GM19328 (cell line): ENCODE data around the gene CNTFR.

Experiments used
- ATAC-seq: cut with Tn5 transposase; IDR thresholded peaks from one replicate; pipeline ENCODE4 v1.9.1; 2021; ENCODE audit warnings: mild to moderate bottlenecking, moderate library complexity; ENCODE audit not compliant: unreplicated experiment

The CNTFR gene

DNA sequence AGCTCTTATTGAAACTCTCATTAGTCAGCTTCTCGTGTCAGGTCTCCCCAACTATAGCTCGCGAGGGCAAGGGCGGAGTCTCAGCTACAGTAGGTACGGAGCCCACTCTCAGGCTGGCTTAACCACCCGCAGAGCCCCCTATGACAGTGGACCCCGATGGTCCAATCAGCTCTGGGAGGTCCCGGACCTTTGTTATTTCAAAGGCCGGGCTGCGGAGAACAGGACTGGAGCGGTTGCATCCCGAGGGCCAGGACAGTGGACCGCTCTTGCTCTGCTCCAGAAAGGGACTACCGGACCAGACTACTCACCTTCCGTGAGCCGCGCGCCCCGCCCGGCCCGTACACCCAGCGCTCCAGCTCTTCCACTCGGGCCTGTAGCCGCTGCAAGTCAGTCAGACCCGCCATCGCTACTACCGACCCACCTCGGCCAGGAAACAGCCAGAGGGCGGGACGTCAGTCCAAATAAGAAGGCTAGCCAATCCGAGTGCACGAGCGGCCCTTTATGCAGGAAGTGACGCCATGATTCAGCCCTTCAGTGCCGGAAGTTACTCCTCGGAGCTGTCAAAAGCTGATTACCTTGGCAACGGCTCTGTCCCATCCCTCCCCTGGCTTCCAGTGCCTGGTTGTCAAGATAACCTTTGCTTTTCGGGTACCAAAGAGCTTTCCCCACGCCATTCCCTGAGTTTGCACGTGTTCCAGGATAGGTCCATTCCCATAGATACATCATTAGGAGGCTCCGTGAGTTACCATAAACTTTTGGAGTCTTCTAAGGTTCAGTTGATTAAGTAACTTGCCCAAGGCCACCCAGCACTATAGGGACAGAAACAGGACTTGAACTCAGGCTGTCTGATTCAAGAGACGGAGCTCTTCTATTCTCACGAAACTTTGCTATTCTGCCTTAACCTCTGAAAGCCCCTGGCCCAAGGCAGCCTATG is 30.8 kb upstream of the CNTFR start, which contains the start of gene DCTN3:
DCTN3 (minus strand) TSS at position 435 of the 934 bp plus-strand sequence; CDS start at position 404, 31 bp downstream.
- peak; percentile 96 for ATAC-seq

DNA sequence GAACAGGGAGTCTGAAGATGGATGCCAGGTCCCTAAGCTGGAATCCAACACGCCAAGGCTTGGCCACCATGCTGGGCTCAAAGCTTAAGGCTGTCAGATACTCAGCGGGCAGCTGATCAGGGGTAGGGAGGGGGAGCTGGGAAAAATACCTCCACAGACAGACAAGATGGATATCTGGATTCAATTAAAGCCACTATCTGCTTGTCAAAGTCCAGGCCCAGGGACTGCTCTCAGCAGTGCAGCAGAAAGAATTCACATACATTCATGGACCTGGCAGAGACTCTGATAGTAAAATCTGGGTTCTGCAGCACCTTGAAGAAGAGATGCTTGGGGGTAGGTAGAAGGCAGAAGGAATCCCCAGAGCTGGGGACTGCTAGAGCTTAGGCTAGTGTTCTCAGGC is 25.6 kb upstream of the CNTFR start:
- no peak for ATAC-seq

DNA sequence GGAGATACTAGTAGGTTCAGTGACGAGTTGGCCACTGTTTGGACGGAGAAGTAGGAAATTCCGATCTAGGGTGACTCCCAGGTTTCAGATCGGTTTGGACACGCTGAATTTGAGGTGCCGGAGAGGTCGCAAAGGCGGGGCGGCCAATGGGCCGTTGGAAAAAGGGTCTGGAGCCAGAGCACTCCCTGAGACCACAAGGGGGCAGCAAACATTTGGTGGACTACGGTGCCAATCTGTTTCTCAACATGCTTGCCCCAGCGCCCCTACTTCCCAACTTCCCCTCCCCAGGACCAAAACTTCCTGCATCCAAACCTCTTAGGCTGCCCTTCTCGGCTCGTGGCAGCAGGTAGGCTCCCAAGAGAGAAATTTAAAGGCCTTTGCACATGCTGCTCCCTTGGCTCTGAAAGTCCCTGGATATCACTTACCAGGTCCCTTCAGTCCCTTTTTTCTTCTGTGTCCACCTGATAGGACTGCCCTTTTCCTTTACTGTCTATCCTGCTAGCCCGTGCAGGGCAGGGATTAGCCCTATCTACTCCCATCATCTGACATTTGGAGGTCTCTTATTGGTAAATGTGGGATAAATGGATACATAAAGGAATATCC is 23.4 kb upstream of the CNTFR start:
- no peak for ATAC-seq

DNA sequence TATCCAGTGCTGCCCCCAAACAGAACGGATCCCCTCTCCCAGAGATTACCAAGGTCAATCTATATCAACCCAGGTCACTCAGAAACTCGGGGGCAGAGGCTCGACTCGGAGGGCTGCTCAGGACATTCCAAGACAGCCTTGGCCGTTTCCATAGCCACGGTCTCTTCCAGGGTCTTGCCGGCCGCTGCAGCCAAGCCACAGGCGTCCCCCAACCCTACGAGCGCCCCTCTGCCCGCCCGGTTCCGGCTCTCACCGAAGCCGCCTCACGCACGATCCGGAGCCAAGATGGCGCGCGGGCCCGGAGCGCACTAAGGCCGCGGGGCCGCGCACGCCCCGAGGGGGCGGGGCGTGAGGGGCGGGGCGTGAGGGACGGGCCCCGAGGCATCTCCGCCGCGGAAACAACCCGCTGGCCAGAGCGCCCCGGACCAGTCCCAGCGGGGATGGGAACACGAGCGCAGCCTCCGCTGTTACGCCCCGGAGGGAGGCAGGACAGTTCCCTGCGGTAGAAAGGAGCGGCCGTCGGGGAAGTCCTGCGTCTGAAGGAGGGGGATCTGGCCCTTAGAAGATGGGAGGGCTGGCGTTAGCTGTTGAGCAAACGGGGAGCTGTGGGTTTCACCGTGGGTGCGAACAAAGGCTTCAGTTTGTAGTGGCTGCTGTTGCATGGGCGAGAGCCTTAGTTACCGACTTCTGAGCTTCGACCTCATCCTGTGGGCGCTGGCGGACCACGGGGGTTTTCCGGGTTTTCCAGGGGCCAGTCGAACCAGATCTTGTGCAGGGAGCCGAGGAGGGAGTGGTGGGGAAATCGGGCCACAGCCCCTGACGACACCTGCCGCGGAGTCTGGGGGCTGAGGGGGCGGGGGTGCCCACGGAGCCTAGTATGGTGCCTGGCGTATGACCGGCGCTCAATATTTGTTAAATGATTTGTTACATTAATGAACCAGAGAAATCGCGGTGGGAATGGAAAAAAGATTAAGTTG is 22.6 kb upstream of the CNTFR start, which contains the start of gene RPP25L:
RPP25L (minus strand) TSS at position 287 of the 977 bp plus-strand sequence. CDS start 801 bp downstream, outside the sequence.
- peak; percentile 74 for ATAC-seq

DNA sequence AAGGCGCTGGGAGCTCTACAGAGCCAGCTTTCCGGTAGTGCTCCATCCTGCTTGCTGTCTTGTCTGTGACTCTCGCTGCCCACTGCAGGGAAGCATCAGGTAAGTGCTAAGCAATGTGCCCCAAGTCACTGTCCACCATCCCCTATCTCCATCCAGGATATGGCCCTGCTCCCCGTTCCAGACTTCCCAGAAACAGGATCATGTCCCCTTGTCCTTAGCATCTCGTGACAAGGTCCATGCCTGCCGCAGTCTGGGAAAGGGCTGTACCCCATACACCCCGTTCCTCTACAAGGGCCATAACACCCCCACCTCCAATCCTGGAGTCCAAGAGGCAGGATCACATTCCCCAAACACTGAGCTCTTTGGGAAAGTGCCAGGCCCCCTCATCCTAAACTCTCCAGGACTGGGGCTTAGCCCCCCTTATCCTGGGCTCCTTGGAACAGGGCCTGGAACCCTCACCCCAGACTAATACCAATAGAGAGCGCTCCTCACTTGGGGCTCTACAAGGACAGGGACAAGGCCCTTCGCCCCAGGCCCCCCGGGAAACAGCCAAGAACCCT is 21.8 kb upstream of the CNTFR start:
- ATAC-seq: no peak

DNA sequence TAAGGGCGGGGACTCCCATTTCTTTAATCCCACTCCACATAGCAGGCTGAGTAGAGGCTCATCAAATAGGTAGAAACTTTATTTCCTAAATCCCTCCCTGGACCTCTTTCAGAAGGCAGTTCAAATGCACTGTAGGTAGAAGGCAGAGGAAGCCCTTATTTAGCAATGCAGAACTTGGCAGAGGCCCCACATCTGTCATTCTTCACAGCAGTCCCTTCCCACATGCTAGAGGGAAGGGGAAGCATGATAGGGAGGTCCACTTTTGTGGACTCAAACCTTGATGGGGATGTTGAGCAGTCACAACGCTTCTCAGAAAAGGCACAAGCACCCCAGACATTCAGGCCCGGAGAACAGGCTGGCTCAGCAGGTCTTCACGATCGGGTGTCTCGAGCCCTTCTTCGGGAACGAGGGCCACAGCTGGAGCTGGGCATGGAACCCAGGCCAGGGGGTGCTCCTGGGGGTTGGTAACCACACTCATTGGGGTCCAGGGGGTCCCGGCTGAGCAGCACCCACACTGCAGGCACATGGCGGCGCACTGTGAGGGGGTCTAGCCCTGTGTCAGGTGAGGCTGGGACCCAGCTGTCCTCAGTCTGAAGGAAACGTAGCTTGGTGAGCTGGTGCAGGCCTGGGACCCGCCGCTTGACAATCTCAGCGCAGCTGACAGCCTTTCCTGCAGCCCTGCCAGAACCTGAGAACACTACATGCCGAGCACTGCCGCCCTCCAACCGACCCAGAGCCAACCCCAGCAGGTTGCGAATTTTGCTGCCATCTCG is 21.1 kb upstream of the CNTFR start:
- no peak for ATAC-seq

DNA sequence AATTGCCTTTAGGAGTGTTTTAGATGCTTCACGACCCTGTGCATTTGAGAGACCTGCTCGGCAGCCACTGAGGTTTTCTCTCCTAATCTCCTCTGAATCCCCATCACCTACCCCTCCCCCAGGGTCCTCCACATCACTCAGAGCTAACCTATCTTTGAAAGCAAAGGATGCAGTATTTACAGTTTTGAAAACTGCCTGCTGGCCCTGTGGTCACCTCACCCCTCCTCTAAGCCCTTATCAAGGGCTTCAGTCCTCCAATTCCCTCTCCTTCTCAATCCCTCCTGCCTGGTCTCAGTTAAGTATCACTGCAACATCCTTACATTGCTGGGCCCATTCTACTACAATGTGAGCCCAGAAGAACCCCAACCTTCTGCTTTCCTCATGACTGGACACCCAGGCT is 17.8 kb upstream of the CNTFR start:
- no peak for ATAC-seq

DNA sequence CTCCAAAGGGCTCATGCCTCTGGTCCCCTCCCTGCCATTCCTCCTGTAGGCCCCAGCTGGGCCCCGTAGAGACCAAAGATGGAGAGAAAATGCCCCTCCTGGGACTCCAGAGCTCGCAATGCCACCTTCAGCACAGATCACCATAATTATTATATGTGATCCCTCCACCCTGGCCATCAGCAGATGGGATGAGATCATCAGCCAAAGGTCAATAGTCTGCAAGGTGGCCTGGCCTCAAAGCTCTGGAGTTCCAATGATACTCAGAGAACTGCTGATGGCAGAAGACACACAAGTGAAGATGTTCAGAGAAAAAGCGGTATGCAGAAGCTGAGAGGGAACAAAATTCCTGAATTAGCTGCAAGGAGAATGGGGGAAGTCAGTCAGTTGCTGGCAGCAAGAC is 17.4 kb upstream of the CNTFR start:
- no peak for ATAC-seq

DNA sequence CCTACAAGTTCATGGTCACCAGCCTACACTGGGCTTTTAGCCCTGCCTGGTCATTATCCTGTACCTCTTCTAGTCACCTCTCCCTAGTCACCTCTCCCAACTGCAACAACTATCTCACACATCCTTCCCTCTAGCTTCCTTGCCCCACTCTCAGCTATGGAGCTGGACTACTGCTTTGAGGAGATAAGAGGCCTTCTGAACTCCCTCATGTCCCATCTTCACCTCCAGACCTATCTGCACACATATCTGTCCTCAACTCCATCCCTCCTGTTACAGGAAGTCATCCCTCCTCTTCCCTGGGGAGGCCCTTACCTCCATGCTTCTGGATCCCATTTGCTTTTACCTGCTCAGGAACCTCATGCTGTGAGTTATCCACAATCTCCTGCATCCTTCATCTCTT is 16.7 kb upstream of the CNTFR start:
- no peak for ATAC-seq

DNA sequence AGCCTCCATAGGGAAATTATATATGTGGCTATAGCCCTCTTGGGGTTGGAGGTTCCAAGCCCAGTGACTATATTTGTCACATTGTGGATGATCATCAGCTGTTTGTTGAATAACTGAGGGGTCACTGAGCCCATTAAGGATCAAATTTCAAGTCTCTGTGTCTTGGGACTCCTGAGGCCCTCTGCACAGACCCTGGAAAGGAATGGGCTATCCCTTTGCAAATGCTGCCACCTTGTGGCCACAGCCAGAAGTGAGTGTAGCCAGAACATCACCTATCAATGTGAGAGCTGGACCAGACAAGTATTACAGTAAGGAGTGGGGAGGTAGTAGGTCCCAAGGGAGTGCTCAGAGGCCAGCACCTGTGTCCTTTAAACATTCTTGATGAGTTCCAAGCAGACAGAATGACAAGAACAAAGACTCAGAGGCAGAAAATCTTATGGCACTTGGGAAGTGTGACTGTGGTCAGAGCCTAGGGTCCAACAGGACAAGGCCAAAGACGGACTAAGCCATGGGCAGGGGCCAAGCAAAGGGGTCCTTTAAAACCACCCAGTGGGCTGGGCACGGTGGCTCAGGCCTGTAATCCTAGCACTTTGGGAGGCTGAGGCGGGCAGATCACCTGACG is 14.2 kb upstream of the CNTFR start:
- peak; percentile 81 for ATAC-seq

DNA sequence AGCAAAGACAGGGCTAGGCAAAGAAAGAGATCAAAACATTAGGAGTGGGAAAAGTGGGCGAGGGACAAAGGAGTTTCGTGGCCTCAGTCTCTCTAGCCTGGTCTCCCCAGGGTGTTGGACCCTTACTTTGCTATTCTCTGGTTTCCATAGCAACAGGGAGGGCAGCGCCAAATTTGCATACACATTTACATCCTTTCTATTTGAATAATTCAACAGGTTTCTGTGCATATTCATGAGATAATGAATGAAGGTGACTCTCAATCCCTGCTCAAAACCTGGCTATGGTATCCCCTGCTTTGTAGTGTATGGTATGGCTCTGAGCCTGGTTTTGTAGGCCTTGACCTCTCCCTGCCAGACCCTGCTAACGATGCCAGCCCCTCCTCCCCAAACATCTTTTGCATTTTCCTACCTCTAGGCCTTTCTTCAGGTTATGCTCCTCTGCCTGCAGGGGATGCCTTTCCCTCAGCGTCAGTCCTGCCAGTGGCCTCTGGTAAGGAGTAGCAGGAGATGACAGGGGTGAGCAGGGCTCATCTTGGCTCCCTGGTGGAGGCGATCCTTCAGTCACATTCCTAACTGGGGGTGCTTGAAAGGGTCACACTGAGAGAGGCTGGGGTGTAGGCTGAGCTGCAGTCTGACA is 12.5 kb upstream of the CNTFR start:
- ATAC-seq: no peak

DNA sequence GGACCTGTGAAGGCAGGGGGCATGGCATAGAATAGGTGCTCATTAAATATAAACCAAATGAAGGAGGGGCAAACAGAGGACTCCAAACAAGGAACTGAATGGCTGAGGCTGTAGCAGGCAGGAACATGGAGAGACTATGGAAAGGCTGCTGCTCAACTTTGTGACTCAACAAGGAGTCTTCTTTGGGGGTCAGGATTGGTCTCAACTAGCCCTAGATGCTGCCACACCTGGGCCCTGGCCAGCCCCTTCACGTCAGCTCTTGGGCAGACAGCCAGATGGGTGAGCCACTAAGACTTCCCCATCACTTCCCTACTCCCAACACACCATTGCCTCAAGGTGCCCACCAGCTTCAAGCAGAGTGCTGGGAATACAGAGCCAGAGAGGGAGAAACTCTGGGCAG is 11.4 kb upstream of the CNTFR start:
- ATAC-seq: no peak

DNA sequence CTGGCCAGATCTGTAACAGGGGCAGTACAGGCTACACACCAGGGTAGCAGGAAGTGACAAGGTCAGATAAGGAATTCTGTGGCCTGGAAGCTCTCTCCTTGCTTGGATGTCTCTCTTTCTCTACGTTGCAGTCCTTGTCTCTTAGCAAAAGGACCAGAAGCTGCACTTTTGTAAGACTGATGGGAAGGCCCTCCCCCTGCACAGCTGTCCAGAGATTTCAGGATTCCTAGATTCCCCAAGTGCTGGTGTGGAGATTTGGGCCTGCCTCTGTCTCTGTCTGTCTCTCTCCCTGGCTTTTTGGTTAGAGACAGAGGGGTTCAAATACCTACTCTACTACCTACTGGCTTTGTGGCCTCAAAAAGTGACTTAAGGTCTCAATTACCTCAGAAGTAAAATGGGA is 10.0 kb upstream of the CNTFR start:
- no peak for ATAC-seq

DNA sequence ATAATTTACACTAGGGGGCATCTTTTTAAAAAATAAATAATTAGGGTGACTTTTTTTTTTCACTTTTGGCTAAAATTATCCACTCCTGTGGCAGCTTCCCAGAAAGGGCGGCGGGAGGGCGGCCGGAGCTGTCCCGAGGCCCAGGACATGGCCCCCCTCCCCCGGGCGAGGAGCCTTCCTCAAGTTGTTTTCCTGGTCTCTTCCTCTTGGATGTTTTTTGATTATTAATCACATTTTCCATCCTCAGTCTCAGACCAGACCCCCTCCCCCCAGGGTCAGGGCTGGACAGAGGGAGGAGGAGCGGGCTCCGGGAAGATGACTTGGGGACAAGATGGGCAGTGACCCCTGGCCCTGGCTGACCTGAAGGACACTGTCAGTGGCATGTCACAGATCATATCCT is 4.7 kb upstream of the CNTFR start:
- ATAC-seq: no peak

DNA sequence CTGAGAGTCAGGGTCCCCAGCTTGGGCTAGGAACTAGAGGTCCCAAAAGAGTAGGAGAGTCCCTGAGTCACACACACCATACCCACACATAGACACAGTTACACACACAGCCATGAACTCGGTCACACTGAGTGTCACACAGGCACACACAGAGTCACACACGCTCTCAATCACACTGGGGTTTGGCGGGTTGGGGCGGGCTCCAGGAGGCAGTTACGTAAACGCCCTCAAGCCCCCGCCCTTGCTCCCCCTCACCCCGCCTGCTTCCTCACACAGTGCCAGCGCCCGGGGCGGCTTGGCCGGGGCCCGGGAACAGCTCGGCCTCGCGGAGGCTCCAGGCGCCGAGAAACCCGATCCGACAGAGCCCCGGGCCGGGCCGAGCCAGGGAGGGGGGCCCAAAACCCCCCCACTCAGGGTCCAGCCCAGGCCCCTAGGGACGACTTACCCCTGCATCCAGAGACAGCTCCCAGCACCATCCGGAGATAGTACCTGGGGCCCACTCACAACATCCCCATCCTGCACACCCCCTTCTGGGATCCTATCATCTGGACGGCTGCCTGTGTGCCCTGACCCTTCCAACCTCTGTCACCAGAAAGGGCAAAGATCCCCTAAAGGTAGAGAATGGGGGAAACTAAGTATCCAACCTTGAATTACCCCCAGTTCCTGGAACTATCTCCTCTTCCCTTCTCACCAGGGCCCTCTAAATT is 3.5 kb upstream of the CNTFR start:
- ATAC-seq: no peak

DNA sequence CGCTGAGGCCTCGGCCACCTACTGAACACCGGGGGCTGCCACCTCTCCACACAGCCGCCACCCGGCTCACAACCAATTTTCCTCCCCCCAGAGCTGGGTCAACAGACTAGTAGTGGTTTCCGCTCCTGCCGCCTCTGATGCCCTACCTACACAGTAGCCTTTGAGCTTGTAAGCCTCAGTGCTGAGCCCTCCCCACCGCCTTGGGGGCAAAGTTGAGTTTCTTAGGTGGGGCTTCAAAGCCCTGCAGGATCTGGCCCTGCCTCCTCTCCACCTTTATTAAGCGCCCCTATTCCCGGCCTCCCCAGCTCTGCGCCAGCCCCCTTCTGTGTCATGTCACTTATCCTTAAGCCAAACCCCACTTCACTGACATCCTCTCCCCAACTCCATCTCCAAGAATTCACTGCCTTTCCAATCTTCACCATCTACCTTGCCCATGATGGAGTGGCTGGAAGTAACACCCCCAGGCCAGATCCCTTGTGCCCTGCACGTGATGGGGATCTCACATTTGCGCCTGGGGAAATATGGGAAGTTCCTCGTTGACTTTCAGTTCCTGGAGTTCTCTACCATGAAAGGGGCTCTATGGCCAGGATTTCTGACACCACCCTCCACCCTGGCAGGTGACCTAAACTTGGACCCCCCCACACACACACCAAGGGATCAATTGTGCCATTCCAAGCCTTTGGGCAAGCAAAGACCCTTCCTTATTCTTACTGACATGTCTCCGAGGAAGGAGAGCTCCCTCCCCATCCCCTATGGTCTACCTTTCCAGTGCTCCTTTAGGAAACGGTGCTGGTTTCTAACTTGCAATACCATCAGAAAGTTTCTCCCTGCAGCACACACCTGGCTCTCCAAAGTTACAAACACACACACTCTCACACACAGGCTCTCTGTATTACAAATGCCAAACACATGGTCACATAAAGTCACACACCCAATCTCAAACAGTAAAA is 2.7 kb upstream of the CNTFR start:
- no peak for ATAC-seq

DNA sequence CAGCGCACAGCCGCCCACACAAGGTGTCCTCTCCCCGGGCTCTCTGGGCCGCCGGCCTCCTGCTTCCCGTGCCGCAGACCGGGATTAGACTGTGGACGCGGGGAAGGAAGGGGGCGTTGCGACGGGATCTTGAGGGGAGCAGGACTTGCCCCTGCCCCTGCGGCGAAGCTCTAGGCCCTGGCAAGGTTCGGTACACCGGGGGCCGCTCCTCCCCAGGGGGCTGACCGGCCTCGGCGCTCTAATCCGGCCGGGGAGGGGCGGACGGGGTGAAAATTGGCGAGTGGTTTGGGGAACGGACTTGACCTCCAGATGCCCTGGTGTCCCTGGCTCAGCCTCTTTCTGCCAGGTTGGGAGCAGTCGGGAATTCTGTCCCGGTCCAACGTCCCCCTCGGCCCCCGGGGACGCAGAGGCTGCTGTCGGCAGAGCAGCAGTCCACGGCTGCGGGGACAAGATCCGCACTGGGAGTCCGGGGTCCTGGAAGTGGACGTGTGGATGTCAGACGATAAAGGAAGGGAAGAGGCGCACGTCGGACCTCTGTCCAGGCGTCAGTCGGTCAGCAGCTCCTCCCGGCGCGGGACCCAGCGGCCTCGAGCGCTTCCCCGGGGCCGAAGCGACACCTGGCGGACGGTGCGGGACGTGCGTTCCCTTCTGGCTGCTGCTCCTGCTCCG is 1.9 kb upstream of the CNTFR start:
- no peak for ATAC-seq
